K562 (cell line): ENCODE results near the gene PTPRO. TPM values are rescaled to one million over a fixed set of nuclear protein-coding genes. Genes with fewer than 3 reads are reported as not detected.

Experiments used
- ATAC-seq: fragments of 200-7000 bp; cut with Tn5 transposase; 3 replicates; pipeline ENCODE4 v1.9.1; 2020; ENCODE audit warnings: moderate library complexity
- BruUV-seq: library from RNA; stranded (reverse); fragments of 400-500 nt; replicated peaks from 2 replicates; lab custom pipeline; 2021; lab: Mats Ljungman, UMichigan
- CTCF ChIA-PET: fragments of 300-600 bp; formaldehyde crosslinking; extraction: SDS; loops from one replicate; lab custom pipeline; 2021; ENCODE audit warnings: low intra/inter-chr PET ratio; lab: Yijun Ruan, JAX
- POLR2A ChIA-PET: fragments of 300-600, 350-650 bp; sonication (Branson Sonifier 250); formaldehyde crosslinking; extraction: SDS; loops from one replicate; lab custom pipeline; 2021; ENCODE audit warnings: antibody characterized with exemption, inconsistent platforms; lab: Yijun Ruan, JAX
- DNase-seq, 4 experiments: peaks; one replicate each; pipeline versions ENCODE4 v3.0.0 to v3.0.0-alpha.2; 2011 to 2018; ENCODE audit warnings: low spot score in 3 of 4, mixed read lengths in 3 of 4; ENCODE audit errors: extremely low read depth in 1 of 4
- FAIRE-seq: peaks from 2 replicates; lab custom pipeline; 2011; peaks lifted over from hg19 to GRCh38; lab: Jason Lieb, UNC
- H2AFZ ChIP-seq: 2 replicates; pipeline ENCODE4 v1.6.0; 2011; ENCODE audit warnings: low read depth, low read length, control low read depth, inconsistent platforms
- H3K27ac ChIP-seq: fragments of 200-600 bp; 3 replicates; pipeline ENCODE4 v1.8.0; 2011; ENCODE audit warnings: low read depth, mild to moderate bottlenecking, control low read depth, inconsistent platforms, low read length, moderate library complexity, mixed read lengths; ENCODE audit errors: extremely low read depth
- H3K27me3 ChIP-seq, 2 experiments: fragments of 300-600 bp in 1 of 2; 2 replicates in 1 of 2; 3 replicates in 1 of 2; pipeline versions ENCODE4 v1.6.0 to v1.8.0; 2011; ENCODE audit warnings: inconsistent platforms in 2 of 2, low read length in 2 of 2, mild to moderate bottlenecking in 1 of 2, mixed read lengths in 1 of 2, moderate library complexity in 1 of 2; ENCODE audit not compliant: control insufficient read depth in 2 of 2, insufficient read depth in 2 of 2
- H3K36me3 ChIP-seq: fragments of 300-600 bp; 3 replicates; pipeline ENCODE4 v1.8.0; 2011; ENCODE audit warnings: mild to moderate bottlenecking, low read length, inconsistent platforms; ENCODE audit not compliant: control insufficient read depth, insufficient read depth
- H3K4me1 ChIP-seq, 2 experiments: fragments of 200-600 bp in 1 of 2; replicated peaks in 1 of 2; 2 replicates in 1 of 2; 3 replicates in 1 of 2; pipeline versions ENCODE4 v1.5.1 to v1.8.0; 2011; ENCODE audit warnings: inconsistent platforms in 2 of 2, low read length in 2 of 2, mild to moderate bottlenecking in 1 of 2, mixed read lengths in 1 of 2, moderate library complexity in 1 of 2; ENCODE audit not compliant: control insufficient read depth in 2 of 2, insufficient read depth in 2 of 2
- H3K4me2 ChIP-seq: 2 replicates; pipeline ENCODE4 v1.6.1; 2011; ENCODE audit warnings: low read length, control low read depth, inconsistent platforms, mixed read lengths; ENCODE audit not compliant: insufficient read depth
- H3K4me3 ChIP-seq: fragments of 200-600 bp; sonication (generic), shearing (Covaris generic); 2 replicates; pipeline ENCODE4 v1.5.1; 2016; ENCODE audit warnings: control low read depth, inconsistent platforms
- H3K79me2 ChIP-seq: fragments of 200-600 bp; 3 replicates; pipeline ENCODE4 v1.8.0; 2011; ENCODE audit warnings: low read length, inconsistent platforms; ENCODE audit not compliant: control insufficient read depth, insufficient read depth
- H3K9ac ChIP-seq, 2 experiments: 2 replicates each; pipeline versions ENCODE4 v1.6.0 to v1.6.1; 2011; ENCODE audit warnings: low read depth in 2 of 2, low read length in 2 of 2, control low read depth in 1 of 2, inconsistent platforms in 1 of 2, mild to moderate bottlenecking in 1 of 2, mixed read lengths in 1 of 2; ENCODE audit not compliant: insufficient read depth in 1 of 2
- H3K9me1 ChIP-seq: one replicate; pipeline ENCODE4 v1.6.0; 2011; ENCODE audit warnings: inconsistent platforms, mild to moderate bottlenecking, low read length, moderate library complexity; ENCODE audit not compliant: control insufficient read depth, insufficient read depth
- H3K9me3 ChIP-seq: replicated peaks from 2 replicates; pipeline ENCODE4 v1.5.1; 2011; ENCODE audit warnings: low read depth, low read length, inconsistent platforms; ENCODE audit not compliant: control insufficient read depth, insufficient read depth
- H4K20me1 ChIP-seq: replicated peaks from 2 replicates; pipeline ENCODE4 v1.6.1; 2011; ENCODE audit warnings: low read length, inconsistent platforms, mixed read lengths; ENCODE audit not compliant: control insufficient read depth, insufficient read depth
- ATF1 ChIP-seq, 2 experiments: fragments of 450-650 bp in 1 of 2; IDR thresholded peaks; 2 replicates each; pipeline ENCODE4 v1.6.1; 2016; ENCODE audit warnings: missing compliant biosample characterization in 1 of 2, missing genetic modification characterization in 1 of 2
- CBFA2T3 ChIP-seq: fragments of 450-650 bp; IDR thresholded peaks from 2 replicates; pipeline ENCODE4 v1.6.1; 2017
- MIER1 ChIP-seq: fragments of 450-650 bp; IDR thresholded peaks from 2 replicates; pipeline ENCODE4 v1.6.1; 2016; ENCODE audit warnings: antibody characterized with exemption, mild to moderate bottlenecking, low read depth
- NFRKB ChIP-seq: fragments of 450-650 bp; IDR thresholded peaks from 2 replicates; pipeline ENCODE4 v1.6.1; 2016; ENCODE audit warnings: low read depth
- PHF20 ChIP-seq: fragments of 450-650 bp; IDR thresholded peaks from 2 replicates; pipeline ENCODE4 v1.6.1; 2018; ENCODE audit not compliant: partially characterized antibody
- POLR2A ChIP-seq: fragments of 450-650 bp; conservative IDR thresholded peaks from 2 replicates; pipeline ENCODE4 v1.6.1; 2016
- RBM14 ChIP-seq: fragments of 200-400 bp; formaldehyde crosslinking; IDR thresholded peaks from 2 replicates; pipeline ENCODE4 v1.6.1; 2018; ENCODE audit warnings: low read depth, mild to moderate bottlenecking, low read length, moderate library complexity, borderline replicate concordance; ENCODE audit not compliant: insufficient read depth
- TOE1 ChIP-seq, 2 experiments: fragments of 450-650 bp in 1 of 2; sonication (generic) in 1 of 2; formaldehyde crosslinking in 1 of 2; IDR thresholded peaks; 2 replicates each; pipeline versions ENCODE4 v1.7.1 to v1.8.0; 2016 to 2022; ENCODE audit warnings: borderline replicate concordance in 2 of 2, mild to moderate bottlenecking in 2 of 2, antibody characterized with exemption in 1 of 2, inconsistent platforms in 1 of 2, low read depth in 1 of 2, missing genetic modification reagents in 1 of 2, moderate library complexity in 1 of 2
- ZNF431 ChIP-seq: sonication (generic); formaldehyde crosslinking; IDR thresholded peaks from 2 replicates; pipeline ENCODE4 v1.8.0; 2022; ENCODE audit warnings: mild to moderate bottlenecking, missing genetic modification reagents
- ZNF699 ChIP-seq: fragments of 250-450 bp; sonication (Bioruptor Pico); IDR thresholded peaks from 2 replicates; pipeline ENCODE4 v1.8.0; 2021; ENCODE audit warnings: mild to moderate bottlenecking, moderate library complexity; ENCODE audit not compliant: insufficient replicate concordance
- WGBS: fragments of 100-300 bp; shearing (Covaris generic); methylation state at CpG from one replicate; pipeline ENCODE4 v1.1.6; 2016; ENCODE audit warnings: low coverage, mixed read lengths; ENCODE audit not compliant: insufficient coverage; ENCODE audit errors: missing lambda C conversion rate; 5-methylcytosine and 5-hydroxymethylcytosine counted together
- in situ Hi-C: fragments of 300-500 bp; cut with MboI; formaldehyde crosslinking; loops from 4 replicates; pipeline ENCODE4 v1.15.0; 2018; ENCODE audit warnings: inconsistent platforms, mixed read lengths
- intact Hi-C: fragments of 100-400 bp; cut with micrococcal nuclease; formaldehyde crosslinking; loops from 2 replicates; pipeline ENCODE4 v1.14.2; 2022
- polyA plus RNA-seq, 8 experiments: library from polyadenylated mRNA; depleted of rRNA in 4 of 8; stranded (reverse) in 5 of 8; unstranded in 3 of 8; fragments of >200 nt; fragmentation: Nextera tagmentation in 2 of 8; fragmentation: Illumina TruSeq in 1 of 8; extraction: Ambion mirVana in 2 of 8; extraction: Trizol in 1 of 8; gene quantifications; 2 replicates each; pipeline versions ENCODE4 v1.2.1 to v1.2.3, GENCODE V29; 2011 to 2014; ENCODE audit warnings: inconsistent platforms in 1 of 8, missing spikeins in 1 of 8
- total RNA-seq, 7 experiments: library from RNA; depleted of rRNA in 6 of 7; stranded (reverse); fragments of >200 nt in 6 of 7; fragmentation: Illumina TruSeq in 2 of 7; extraction: Trizol in 2 of 7; gene quantifications; 2 replicates each; pipeline versions ENCODE4 v1.2.1 to v1.2.3, GENCODE V29; 2011 to 2021; ENCODE audit warnings: low replicate concordance in 1 of 7
- TF ChIP-seq, protein P1 (sequence below): fragments of 250-450 bp; sonication (Bioruptor Pico); IDR thresholded peaks from 2 replicates; pipeline ENCODE4 v1.4.0; 2020
- TF ChIP-seq, protein P2 (sequence below): fragments of 150-350 bp; conservative IDR thresholded peaks from 2 replicates; pipeline ENCODE4 v1.6.1; 2014; ENCODE audit warnings: low read length
- TF ChIP-seq, protein P3 (sequence below): sonication (generic); formaldehyde crosslinking; IDR thresholded peaks from 2 replicates; pipeline ENCODE4 v1.8.0; 2023; ENCODE audit warnings: mild to moderate bottlenecking, missing genetic modification reagents

The PTPRO gene
- total and polyA plus RNA-seq, 9 of the 15 experiments (the other 6 are each of a cell fraction or from before 2014, with no cell fraction given) = 0.22 TPM; not detected in 8

DNA sequence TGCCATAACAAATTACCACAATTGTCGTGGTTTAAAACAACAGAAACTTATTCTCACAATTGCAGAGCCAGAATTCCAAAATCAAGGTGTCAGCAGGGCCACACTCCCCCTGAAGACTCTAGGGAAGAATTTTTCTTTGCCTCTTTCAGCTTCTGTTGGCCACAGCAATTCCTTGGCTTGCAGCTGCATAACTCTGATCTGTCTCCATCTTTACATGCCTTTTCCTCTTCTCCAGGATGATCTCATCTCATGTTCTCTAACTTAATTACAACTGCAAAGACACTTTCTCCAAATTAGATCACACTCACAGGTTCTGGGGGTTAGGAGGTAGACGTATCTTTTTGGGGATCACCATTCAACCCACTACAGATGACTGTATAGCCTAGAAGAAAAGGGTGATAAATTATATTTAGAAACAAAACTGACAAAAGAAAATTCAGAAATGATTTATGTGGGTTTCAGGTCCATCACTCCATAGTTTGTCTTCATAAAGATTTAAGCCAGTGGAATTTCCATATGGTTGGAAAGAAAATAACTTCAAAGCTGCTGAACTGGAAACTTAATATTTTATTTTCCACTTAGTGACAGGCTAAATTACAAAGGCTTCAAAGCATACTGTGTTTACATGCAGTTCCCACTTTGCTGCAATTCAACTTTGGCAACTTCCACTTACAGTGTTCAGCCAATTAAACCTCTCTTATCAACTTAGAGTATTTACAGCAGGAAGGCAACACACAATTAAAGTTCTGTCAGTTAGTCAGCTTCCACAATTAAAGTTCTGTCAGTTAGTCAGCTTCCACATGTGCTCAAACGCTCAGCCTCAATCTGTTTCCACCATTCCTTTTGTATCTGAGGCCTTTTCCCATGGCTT, 253.6 kb downstream of the PTPRO start:
- Histone ChIP-seq H3K36me3 (no peaks in the 10 kb centered on the region), H3K9ac (no peak overlapping the region), H3K4me3 (no peak overlapping the region), H3K4me1 (no peaks in the 10 kb centered on the region), H3K27ac (no peak overlapping the region), H2AFZ (no peak overlapping the region), H3K9me3 (no peaks in the 10 kb centered on the region), H3K27me3 (no peaks in the 10 kb centered on the region), H3K9me1 (no peaks in the 10 kb centered on the region), H3K4me2 (no peak overlapping the region), H3K79me2 (no peaks in the 10 kb centered on the region), H4K20me1 (no peaks in the 10 kb centered on the region)
- in situ Hi-C loops = no loop called here
- 3% methylated on average over 3 of the region's 3 CpGs for WGBS
- ATAC-seq = no peak
- POLR2A ChIA-PET = interaction anchor here (0.6 kb wide), 1 partner anchor 809 kb away, joined by 3 read pairs; no protein-coding TSS in a partner anchor
- no peak for FAIRE-seq
- no TSS peak for BruUV-seq
- intact Hi-C loops = no loop called here
- CTCF ChIA-PET = no interaction called here
- TF ChIP-seq NFRKB = no peak
- no peak for TF ChIP-seq CBFA2T3
- TF ChIP-seq ZNF431 (CRISPR knock-in tag) = no peak
- TF ChIP-seq RBM14 = no peak
- TF ChIP-seq, protein P1, sequence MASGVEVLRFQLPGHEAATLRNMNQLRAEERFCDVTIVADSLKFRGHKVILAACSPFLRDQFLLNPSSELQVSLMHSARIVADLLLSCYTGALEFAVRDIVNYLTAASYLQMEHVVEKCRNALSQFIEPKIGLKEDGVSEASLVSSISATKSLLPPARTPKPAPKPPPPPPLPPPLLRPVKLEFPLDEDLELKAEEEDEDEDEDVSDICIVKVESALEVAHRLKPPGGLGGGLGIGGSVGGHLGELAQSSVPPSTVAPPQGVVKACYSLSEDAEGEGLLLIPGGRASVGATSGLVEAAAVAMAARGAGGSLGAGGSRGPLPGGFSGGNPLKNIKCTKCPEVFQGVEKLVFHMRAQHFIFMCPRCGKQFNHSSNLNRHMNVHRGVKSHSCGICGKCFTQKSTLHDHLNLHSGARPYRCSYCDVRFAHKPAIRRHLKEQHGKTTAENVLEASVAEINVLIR (CRISPR knock-in tag) = no peak
- no peak for TF ChIP-seq PHF20
- no peak for TF ChIP-seq TOE1 (IDR thresholded peaks at IDR 0.05; ENCODE audit: borderline replicate concordance)
- no peak for TF ChIP-seq TOE1 (CRISPR knock-in tag; IDR thresholded peaks at IDR 0.05; ENCODE audit: borderline replicate concordance, low read depth)
- TF ChIP-seq MIER1 = no peak
- TF ChIP-seq, protein P2, sequence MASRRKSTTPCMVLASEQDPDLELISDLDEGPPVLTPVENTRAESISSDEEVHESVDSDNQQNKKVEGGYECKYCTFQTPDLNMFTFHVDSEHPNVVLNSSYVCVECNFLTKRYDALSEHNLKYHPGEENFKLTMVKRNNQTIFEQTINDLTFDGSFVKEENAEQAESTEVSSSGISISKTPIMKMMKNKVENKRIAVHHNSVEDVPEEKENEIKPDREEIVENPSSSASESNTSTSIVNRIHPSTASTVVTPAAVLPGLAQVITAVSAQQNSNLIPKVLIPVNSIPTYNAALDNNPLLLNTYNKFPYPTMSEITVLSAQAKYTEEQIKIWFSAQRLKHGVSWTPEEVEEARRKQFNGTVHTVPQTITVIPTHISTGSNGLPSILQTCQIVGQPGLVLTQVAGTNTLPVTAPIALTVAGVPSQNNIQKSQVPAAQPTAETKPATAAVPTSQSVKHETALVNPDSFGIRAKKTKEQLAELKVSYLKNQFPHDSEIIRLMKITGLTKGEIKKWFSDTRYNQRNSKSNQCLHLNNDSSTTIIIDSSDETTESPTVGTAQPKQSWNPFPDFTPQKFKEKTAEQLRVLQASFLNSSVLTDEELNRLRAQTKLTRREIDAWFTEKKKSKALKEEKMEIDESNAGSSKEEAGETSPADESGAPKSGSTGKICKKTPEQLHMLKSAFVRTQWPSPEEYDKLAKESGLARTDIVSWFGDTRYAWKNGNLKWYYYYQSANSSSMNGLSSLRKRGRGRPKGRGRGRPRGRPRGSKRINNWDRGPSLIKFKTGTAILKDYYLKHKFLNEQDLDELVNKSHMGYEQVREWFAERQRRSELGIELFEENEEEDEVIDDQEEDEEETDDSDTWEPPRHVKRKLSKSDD = no peak
- no peak for TF ChIP-seq POLR2A
- TF ChIP-seq, protein P3, sequence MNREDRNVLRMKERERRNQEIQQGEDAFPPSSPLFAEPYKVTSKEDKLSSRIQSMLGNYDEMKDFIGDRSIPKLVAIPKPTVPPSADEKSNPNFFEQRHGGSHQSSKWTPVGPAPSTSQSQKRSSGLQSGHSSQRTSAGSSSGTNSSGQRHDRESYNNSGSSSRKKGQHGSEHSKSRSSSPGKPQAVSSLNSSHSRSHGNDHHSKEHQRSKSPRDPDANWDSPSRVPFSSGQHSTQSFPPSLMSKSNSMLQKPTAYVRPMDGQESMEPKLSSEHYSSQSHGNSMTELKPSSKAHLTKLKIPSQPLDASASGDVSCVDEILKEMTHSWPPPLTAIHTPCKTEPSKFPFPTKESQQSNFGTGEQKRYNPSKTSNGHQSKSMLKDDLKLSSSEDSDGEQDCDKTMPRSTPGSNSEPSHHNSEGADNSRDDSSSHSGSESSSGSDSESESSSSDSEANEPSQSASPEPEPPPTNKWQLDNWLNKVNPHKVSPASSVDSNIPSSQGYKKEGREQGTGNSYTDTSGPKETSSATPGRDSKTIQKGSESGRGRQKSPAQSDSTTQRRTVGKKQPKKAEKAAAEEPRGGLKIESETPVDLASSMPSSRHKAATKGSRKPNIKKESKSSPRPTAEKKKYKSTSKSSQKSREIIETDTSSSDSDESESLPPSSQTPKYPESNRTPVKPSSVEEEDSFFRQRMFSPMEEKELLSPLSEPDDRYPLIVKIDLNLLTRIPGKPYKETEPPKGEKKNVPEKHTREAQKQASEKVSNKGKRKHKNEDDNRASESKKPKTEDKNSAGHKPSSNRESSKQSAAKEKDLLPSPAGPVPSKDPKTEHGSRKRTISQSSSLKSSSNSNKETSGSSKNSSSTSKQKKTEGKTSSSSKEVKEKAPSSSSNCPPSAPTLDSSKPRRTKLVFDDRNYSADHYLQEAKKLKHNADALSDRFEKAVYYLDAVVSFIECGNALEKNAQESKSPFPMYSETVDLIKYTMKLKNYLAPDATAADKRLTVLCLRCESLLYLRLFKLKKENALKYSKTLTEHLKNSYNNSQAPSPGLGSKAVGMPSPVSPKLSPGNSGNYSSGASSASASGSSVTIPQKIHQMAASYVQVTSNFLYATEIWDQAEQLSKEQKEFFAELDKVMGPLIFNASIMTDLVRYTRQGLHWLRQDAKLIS = no peak
- TF ChIP-seq ZNF699 (CRISPR knock-in tag) = no peak
- TF ChIP-seq ATF1 (CRISPR knock-in tag; IDR thresholded peaks at IDR 0.05) = no peak
- no peak for TF ChIP-seq ATF1 (tag; IDR thresholded peaks at IDR 0.05)
- no peak for DNase-seq
